ENCODE measurements around the gene THAP10.
A peak's percentile ranks its signal among the peaks of the same experiment; 100 is the strongest.
"Not testable (repeated sequence)": the region's sequence is repeated elsewhere in the genome, so short reads cannot be mapped to it uniquely, and the experiment has no call there.

THAP10 gene

DNA sequence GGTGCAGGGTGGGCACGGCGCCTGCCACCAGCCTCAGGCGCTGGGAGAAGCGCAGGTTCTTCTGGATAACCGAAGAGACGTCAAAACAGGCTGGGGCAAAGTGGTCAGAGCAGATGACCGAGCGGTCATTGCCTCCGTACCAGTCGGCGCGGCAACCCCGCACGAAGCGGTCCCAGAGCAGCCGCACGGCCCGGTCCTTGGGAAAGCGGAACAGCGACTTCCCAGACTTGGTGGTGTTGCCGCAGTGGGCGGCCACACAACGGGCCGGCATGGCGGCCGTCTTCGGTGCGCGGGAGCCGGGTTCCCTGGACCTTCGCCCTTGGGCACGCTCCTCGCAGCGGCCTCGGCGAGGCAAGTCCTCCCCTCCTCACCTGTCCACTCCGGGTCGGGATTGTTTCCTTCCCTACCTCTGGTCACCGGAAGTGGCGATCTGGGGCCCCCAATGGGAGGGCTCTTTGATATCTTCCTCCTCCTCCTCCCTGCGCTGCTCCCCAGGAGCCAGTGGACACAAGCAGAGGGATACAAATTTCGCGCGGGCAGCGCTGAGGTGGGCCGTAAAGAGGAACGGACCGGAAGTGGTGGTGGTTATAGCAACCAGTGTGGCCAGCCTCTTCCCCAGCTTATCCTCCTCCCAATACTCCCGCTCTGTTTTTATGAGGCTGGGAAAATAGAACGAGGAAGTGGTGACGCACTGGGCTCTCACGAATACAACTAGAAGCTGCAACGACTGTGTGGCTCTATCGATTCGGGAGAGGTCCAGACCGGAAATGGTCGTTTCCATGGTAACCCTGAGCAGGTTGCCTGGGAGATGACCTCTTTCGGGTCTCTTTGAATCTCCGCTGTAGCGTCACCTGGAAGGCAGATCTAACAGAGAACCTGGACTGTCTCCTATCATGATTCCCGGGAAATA is at the start of gene THAP10, which contains the start of gene LRRC49:
TSS of gene THAP10 (minus strand) at position 432 of the 910 bp plus-strand sequence. CDS start at position 271, 161 bp downstream.
TSS of gene LRRC49 (plus strand) at position 825 of the 910 bp plus-strand sequence. CDS start at position 894, 69 bp downstream.
- peak; percentile 63 for DNase-seq

DNA sequence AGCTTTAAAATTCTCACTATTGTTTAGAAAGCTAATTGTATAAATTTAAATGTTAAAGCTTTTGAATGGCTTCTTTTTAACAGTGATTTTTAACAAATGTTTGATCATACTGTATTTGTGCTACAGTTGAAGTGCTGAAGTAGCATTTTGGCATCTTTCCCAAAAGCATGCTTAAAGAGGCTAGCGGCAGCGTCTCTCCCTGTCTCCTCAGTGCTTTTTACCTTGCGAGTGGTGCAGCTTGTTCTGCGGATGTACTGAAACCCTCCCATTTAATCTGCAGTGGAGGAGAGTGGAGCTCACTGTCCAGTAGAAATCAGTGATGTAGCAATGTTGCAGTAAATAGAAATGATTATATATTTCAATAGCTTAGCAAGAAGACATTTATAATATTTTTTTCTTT is 44.1 kb upstream of the THAP10 start:
- DNase-seq = peak; percentile 5

DNA sequence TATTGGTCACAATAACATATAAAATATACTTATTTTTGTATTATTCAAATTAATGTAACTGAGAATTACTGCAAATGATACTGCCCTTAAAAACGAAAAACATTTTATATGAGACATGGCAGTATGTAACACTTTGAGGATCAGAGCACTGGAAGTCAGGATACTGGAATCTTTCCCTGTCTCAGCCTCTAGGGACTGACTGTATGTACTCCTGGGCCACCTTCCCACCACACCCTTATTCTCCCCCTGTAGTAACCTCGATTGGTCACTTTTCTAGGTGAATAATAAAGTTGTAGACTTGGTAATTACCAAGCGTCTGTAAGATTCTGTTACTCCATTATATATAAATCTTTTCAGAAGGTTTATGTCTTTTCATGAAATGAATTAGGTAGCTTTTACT is 43.4 kb upstream of the THAP10 start:
- no peak for DNase-seq

DNA sequence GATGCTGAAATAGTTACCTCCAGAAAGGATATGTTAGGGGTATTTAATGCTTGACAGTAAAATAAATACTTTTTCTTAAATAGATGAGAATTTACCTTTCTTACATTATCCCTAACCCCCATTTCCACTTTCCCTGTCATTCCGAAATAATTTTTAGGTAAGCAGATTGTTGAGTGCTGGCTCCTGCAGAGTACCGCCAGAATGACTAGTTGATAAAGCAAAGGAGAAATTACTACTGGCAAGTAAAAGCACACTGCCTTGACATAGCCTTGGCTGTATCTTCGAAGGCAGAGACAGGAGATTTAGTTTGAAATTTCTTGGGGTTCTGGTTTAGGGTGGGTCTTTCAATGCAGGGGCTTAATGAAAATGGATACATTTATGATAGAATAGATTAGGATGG is 41.2 kb upstream of the THAP10 start:
- no peak for DNase-seq

DNA sequence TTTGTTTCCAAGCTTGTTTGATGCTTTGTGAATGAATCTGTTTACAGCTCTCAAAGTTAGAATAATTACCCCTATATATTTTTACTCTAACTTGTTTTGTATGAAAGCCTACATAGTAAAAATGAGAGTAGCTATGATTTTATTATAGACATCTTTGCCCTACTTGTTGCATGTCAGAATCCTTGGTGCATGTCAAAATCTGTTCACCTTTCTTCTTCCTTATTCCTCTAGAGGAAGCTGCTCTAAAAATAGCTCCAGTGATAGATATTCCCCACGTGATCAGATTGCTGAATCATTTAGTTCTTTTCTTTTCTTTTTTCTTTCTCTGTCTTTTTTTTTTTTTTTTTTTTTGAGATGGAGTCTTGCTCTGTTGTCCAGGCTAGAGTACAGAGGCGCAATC is 40.2 kb upstream of the THAP10 start:
- no peak for DNase-seq

DNA sequence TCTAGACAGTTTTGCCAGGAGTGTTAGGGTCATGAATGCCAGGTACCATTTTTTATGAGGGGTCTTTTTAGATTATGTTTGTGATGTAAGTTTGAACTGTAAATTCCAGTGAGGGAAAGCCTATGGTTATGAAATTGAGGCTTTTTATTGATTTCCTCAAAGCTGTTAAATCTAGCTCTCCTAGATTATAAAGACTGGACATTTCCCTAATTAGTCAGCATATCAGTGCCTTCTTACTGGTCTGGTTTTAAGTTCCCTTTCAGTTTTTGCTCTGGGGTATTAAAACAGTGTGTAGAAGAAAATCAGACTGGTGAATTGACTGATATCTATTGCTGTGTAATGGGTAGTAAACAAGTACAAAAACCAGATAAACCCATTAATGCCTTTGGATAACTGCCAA is 39.6 kb upstream of the THAP10 start:
- DNase-seq = no peak

DNA sequence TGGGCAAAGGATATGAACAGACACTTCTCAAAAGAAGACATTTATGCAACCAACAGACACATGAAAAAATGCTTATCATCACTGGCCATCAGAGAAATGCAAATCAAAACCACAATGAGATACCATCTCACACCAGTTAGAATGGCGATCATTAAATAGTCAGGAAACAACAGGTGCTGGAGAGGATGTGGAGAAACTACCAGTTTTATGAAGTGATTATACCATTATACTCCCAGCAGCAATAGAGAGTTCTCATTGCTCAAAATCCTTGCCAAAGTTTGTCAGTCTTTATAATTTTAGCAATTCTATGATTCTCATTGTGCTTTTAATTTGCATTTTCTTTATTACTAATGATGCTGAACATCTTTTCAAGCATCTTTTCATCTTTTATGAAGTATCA is 34.7 kb upstream of the THAP10 start:
- DNase-seq = not testable (repeated sequence)

DNA sequence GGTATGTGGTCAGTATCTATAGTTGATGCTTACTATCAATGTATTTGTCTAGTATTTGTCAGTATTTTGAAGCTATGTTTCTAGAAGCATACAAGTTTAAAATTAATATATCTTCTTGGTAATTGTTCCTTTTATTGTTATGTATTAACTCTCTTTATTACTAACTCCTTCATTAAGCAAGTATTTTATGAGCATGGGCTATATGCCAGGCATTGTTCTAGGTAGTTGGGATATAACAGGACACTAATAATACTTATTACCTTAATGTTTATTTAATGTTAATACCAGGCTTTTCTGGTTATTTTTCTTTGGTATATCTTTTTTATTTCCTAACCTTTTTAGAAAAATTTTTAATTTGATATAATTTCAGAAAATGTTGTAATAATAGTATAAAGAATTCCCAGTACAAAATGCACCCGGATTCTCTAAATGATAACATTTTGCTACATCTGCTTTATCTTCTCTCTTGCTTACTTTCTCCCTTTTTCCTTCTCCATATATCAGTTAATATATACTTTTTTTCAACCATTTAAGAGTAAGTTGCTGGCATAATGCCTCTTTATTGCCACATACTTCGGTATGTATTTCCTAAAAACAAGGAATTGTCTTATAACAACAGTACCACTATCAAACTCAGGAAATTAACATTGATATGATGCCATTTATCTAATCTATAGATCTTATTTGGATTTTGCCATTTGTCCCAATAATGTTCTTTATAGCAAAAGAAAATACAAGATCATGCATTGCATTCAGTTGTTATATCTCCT is 31.3 kb upstream of the THAP10 start:
- no peak for DNase-seq

DNA sequence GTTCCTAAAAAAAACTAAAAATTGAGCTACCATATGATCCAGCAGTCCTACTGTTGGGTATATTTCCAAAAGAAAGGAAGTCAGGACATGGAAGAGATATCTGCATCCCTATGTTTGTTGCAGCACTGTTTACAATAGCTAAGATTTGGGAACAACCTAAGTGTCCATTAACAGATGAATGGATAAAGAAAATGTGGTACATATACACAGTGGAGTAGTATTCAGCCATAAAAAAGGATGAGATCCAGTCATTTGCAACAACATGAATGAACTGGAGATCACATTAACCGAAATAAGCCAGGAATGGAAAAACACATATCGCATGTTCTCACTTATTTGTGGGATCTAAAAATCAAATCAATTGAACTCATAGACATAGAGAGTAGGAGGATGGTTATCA is 29.9 kb upstream of the THAP10 start:
- no peak for DNase-seq

DNA sequence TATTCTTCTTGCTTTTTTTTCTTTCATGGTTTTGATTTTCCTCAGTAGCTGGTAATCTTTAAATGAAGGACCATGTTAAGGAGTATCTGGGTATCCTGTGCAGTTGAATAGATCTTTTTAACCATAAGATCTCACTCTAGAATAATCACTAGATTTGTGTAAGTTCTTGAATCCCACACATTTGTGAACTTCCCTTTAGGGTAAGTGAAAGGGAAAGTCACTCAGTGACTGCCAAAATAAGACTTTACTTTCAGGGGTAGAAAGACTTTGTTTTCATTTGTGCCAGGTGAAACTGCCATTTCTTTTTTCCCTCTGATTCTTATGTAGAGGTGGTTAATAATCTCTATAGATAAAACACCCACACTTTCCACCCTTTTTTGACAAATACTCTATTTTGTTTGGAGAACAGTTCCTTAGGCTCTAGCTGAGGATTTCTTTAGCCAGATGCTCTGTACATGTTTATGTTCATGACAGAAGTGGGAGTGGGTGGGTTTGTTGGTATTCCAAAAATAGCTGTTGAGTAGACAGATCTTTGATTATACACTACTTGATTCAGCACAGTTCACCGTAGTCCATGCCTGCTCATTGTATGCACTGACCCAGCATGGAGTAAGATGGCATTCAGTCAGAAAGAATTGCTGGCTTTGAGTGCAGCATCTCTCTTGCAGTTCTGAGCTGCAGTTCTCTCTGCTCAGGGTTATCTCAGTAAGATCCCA is 28.9 kb upstream of the THAP10 start:
- DNase-seq = no peak

DNA sequence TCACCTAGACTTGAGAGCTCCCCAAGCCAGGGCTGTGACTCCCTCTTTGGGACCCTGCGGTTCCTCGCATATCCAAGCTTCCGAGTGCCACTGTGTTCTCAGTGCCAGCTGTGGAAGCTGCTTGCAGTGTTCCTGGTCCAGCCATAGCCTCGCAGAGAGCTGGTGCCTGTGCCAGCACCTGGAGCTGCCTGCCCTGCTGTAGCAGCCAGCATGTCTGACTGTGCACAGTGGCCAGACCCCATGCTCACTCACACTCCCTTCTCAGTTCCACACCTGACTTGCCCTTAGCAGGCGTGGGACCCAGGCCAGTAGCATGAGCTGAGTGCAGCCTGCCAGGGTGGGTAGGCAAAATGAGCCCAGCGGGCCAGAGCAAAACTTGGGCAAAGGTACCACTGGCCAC is 25.7 kb upstream of the THAP10 start:
- no peak for DNase-seq

DNA sequence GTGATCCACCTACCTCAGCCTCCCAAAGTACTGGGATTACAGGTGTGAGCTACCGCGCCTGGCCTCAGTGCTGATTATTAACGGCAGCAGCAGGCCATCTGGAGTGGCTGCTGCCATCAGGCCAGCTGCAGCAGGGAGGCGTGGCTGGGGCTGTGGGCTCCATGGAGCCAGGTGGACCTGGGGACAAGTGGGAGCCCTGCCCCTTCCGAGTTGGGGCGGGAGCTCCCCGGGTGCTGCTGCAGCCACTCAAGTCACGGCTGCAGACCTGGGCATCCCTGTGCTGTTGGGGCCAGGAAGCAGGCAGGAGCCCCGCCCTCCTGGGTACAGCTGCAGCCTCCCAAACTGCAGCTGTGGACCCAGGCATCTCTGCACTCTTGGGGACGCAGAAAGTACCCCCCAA is 24.3 kb upstream of the THAP10 start:
- DNase-seq = no peak

DNA sequence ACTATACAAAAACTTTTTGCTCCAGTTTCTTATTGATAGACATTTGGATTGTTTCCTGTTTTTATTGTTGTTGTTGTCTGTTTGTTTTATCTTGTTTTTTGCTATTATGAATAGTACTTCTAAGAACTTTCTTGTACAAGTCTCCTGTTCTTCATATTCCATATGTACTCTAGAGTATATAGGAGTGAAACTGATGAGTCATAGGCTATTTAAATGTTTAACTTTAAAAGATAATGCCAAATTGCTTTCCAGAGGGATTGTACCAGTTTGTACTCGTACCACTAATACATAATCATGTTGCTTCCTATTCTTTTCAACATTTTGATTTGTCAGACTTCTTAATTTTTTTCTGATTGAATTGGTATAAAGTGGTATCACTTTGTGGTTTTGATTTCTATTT is 20.0 kb upstream of the THAP10 start:
- no peak for DNase-seq

DNA sequence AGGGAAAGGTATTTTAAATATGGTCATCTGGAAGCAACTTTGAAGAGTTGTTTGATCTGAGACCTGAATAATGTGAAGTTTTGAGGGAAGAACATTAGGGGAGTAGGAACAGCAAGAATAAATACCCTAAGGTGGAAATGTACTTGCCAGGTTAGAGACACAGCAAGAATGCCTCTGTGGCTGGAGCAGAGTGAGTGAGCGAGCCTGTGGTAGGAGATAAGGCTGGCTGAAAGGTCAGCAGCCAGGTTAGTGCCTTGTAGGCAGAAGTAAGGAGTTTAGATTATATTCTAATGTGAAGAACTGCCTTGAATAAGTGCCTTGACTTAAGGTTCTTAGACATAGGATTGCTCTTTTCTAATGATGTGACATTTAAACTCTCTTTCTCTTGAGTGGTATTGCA is 18.7 kb upstream of the THAP10 start:
- DNase-seq = no peak

DNA sequence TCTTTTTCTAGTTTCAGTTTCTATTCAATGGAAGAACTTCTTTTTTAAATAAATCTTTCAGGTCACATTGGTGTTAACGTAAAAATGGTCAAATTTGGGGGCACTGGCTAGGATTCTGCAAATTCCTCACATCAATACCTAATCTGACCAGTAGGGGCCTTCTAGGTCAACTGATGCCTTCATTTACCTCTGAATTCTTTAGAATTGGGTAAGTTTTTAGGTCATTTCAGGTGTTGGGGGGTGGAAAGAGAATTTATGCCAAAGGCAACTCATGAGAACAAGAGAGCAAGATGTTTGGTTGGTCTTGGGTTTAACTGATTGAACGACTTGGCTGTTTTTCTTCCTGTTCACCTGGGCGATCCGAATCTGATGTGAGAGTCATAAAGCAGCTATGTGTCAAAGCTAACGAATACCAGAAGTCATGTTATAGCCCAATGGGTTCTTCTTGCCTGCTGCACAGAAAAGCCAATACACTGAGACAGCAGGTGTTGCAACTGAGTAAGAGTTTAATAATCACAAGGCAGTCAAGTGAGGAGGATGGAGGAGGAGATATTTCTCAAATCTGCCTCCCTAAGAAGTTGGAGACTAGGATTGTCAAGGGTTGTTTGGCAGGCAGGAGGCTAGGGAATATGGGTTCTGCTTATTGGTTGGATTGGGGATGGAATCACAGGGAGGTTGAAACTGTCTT is 15.7 kb upstream of the THAP10 start:
- no peak for DNase-seq

DNA sequence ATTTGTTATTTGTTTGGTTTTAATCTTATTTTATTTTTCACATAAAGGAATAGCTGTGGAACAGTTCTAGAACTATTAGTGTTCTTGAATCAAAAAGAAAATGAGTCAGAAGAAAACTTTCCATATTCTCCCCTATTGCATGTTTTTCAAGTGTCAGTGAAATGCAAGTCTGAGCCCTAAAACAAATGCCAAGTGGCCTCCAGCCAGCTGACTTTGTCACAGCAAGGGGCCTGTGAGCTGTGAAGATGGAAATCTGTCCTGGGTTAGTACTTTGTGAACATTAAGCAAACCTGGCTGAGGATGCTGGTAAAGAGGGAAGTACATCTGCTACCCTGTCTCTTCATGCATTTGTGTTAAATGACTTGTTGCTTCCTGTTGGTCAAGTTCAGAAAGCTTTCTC is 14.6 kb upstream of the THAP10 start:
- no peak for DNase-seq

DNA sequence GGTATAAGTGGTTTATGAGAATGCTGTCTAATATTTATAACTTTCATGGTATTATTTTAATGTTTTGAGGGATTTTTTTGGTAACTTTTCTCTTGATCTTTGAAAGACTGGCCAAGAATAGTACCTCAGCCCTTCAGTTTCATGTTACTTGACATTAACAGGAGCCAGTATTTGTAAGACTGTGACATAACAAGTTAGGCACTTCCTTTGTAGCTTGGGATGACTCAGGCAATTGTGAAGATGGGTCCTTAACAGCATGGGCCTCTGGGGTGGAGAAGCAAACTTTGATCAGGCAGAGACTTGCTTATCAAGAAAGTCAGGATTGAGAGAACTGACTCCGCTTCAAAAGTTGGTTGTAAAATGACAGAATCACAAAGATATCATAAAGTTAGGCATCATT is 9.9 kb upstream of the THAP10 start:
- no peak for DNase-seq

DNA sequence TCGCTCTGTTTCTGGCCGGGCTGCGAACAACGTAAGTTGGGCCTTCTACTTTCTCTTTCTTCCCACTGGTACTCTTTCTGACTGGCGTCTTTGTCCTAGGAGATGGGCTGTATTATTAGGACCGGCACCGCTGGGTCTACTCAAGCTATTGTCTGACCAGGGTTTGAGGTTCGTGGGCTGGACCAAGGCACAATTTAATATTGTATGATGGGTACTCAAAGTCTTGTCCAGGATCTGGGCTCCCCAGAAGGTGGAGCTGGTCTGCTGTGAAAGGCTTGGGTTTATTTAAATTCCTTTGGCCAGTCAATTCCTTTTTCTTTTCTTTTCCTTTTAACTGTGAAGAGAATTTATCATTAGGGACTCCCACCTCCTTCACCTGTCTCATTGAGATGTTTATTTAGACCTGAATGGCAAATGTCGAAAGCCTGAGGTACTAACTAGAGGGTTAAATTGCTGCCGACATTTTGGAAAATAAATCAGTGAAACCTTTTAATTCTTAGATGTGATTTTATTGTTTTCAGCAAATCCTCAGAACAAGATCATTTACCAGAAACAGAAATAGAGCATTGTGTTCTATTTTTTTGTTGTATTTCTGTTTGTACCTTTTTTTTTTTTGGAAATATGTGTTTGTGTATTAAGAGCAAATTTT is 803 bp upstream of the THAP10 start:
- DNase-seq = peak; percentile 18

DNA sequence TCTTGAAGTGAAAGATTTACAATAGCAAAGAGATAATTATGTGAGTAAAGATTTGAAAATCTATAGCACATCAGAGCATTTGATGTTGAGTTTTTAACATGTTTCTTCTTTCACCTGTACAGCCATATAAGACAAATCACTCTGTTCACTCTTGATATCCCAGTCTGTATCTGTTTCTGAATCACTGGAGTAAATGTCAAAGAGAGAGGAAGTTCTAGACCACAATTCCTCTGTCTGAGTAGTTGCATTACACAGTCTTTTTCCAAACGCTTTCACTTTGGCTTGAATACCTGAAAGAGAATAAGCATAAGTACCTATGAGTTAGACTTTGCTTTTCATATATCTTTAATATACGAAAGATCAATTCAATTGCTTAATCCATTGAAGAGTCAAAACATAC is 9.9 kb downstream of the THAP10 start:
- DNase-seq = no peak

DNA sequence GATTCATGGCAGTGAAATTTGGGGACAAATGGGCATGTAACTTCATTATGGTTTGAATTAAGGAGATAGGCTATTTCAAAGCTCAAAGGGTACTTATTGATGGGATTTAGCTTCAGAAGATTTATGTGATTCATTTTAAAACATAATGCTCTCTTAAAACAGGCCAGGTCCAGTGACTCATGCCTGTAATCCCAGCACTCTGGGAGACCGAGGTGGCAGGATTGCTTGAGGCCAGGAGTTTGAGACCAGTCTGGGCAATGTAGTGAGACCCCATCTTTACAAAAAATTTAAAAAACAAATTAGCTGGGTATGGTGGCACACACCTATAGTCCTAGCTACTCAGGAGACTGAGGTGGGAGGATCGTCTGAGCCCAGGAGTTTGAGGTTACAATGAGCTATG is 11.5 kb downstream of the THAP10 start:
- no peak for DNase-seq

DNA sequence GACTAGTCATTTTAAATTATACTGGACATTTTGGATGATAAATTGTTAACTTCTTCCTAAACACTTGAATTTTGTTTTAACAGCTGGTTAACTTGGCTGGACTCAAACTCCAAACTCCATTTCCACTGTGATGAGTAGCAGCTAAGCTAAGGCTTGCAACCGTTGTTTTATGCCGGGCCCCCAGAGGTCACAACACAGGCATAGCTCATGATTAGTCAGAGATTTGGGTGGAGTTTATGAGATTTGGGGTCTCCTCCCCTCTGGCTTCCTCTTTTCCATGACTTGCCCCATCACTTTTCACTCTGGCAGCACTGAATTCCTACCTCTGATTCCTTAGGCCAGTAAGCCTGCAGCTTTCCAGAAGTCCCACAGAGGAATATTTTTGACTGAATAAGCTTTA is 12.8 kb downstream of the THAP10 start:
- no peak for DNase-seq

DNA sequence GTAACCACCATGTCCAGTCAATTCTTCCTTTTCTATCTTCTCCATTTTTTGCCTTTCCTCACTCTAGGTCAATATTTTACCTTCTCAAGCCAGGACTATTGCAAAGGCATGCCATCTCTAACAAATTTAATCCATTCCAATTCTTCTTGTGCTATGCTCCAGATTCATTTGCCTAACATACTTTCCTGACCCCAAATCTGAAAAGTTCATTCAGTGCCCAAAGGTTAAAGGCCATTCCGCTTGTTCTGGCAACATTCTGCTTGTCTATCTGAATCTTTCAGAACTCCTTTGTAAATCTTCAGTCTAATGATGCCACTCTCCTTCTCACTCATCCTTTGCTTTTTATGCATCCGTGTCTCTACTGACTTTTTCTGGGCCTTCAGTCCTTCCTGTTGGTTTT is 15.6 kb downstream of the THAP10 start:
- DNase-seq = no peak

All from NCI-H2081 treated with DMSO at 0.1 percent for 48 hours (cell line).